Body of pancreas (tissue), 4 donors: ENCODE data around the gene IMPDH1.

Experiments used
- POLR2A ChIP-seq, 3 donors: fragments of 450-650 bp; IDR thresholded peaks; one replicate each; pipeline ENCODE4 v1.6.1; 2016; ENCODE audit warnings: antibody characterized with exemption in 3 of 3, mild to moderate bottlenecking in 2 of 3
- TF ChIP-seq, protein P1 (sequence below), 7 experiments: fragments of 450-650 bp in 4 of 7; fragments of 200-600 bp in 3 of 7; sonication (generic) in 3 of 7; IDR thresholded peaks; one replicate each; pipeline ENCODE4 v1.5.1; 2016 to 2019; ENCODE audit warnings: antibody characterized with exemption in 7 of 7

DNA sequence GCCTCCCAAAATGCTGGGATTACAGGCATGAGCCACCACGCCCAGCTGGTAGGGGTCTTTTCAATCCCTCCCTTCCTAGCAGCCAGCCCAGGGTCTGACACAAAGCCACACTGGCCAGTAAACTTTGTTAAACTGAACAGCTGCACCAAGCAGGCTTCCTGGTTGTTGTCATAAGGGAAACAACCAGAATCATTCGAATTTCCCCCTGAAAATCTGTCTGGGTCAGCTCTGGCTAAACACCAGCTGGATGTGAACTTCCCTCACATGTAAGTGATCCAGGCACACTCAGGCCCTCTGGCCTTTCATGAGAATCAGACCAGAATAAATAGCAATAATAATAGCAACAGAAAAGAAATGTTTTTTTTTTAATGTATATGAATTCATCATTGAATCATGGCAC is 7.4 kb downstream of the IMPDH1 start:
- TF ChIP-seq, protein P1, sequence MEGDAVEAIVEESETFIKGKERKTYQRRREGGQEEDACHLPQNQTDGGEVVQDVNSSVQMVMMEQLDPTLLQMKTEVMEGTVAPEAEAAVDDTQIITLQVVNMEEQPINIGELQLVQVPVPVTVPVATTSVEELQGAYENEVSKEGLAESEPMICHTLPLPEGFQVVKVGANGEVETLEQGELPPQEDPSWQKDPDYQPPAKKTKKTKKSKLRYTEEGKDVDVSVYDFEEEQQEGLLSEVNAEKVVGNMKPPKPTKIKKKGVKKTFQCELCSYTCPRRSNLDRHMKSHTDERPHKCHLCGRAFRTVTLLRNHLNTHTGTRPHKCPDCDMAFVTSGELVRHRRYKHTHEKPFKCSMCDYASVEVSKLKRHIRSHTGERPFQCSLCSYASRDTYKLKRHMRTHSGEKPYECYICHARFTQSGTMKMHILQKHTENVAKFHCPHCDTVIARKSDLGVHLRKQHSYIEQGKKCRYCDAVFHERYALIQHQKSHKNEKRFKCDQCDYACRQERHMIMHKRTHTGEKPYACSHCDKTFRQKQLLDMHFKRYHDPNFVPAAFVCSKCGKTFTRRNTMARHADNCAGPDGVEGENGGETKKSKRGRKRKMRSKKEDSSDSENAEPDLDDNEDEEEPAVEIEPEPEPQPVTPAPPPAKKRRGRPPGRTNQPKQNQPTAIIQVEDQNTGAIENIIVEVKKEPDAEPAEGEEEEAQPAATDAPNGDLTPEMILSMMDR (IDR thresholded peaks at IDR 0.05): no peak
- no peak for TF ChIP-seq POLR2A (IDR thresholded peaks at IDR 0.05)
